Measurements from ENCODE around the gene MSMP. TPM values are rescaled to one million over a fixed set of nuclear protein-coding genes. Genes with fewer than 3 reads are reported as not detected.

MSMP gene, protein sequence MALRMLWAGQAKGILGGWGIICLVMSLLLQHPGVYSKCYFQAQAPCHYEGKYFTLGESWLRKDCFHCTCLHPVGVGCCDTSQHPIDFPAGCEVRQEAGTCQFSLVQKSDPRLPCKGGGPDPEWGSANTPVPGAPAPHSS
- total RNA-seq (1 to 10 TPM in 1 of 2 donors, not detected in 1; 1.1 TPM), polyA plus RNA-seq (ENCODE audit: insufficient read length in 6 of 6) (1 to 10 TPM in 1 of 6 donors, not detected in 5; 1.2 TPM)
- long read RNA-seq, donor 1, partial matches to known transcripts: 0 of 1 reads
- long read RNA-seq, donor 1, other reads (novel, unspliced or antisense): 0 of 1 reads
- long read RNA-seq, donor 2: 0 reads
- long read RNA-seq, donor 3: 0 reads
- long read RNA-seq, donor 4: 0 reads
- long read RNA-seq, donor 5, partial matches to known transcripts: 0 of 1 reads
- long read RNA-seq, donor 5, other reads (novel, unspliced or antisense): 0 of 1 reads
- long read RNA-seq, donor 6, partial matches to known transcripts: 0 of 1 reads
- long read RNA-seq, donor 6, other reads (novel, unspliced or antisense): 0 of 1 reads
- long read RNA-seq, donor 7, partial matches to known transcripts: 0 of 1 reads
- long read RNA-seq, donor 7, other reads (novel, unspliced or antisense): 0 of 1 reads
- long read RNA-seq, donor 8, partial matches to known transcripts: 0 of 3 reads
- long read RNA-seq, donor 8, other reads (novel, unspliced or antisense): 0 of 3 reads
- long read RNA-seq, donor 9: 0 reads
- long read RNA-seq, donor 10, partial matches to known transcripts: 0 of 2 reads
- long read RNA-seq, donor 10, other reads (novel, unspliced or antisense): 0 of 2 reads
- long read RNA-seq, donor 11, partial matches to known transcripts: 0 of 1 reads
- long read RNA-seq, donor 11, other reads (novel, unspliced or antisense): 0 of 1 reads
- long read RNA-seq, donor 12, partial matches to known transcripts: 0 of 1 reads
- long read RNA-seq, donor 12, other reads (novel, unspliced or antisense): 0 of 1 reads

DNA sequence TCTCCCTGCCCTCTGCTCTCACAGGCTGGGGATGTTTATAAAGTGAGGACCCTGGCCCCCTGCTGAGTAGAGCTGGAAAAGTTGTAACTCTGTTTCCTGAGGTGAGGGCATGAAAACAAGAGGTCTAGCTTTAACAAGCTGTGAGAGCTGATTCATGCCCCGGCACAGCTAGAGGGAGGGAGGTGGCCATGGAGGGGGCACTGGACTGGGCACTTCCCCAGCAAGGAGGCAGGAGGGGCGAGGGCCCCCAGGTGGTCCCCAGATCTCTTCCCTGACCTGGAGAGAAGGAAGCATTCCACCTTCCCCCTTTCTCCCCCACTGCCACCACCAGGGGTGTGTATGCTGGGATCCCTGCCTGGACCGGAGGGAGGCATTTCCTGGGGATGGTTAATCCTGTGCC lies at the start of gene MSMP:
TSS of gene MSMP (minus strand) at position 13 of the 400 bp plus-strand sequence. CDS start 147 bp downstream, outside the sequence.
- DNase-seq (no peak), ATAC-seq (no peak)
- TF ChIP-seq, protein P1, sequence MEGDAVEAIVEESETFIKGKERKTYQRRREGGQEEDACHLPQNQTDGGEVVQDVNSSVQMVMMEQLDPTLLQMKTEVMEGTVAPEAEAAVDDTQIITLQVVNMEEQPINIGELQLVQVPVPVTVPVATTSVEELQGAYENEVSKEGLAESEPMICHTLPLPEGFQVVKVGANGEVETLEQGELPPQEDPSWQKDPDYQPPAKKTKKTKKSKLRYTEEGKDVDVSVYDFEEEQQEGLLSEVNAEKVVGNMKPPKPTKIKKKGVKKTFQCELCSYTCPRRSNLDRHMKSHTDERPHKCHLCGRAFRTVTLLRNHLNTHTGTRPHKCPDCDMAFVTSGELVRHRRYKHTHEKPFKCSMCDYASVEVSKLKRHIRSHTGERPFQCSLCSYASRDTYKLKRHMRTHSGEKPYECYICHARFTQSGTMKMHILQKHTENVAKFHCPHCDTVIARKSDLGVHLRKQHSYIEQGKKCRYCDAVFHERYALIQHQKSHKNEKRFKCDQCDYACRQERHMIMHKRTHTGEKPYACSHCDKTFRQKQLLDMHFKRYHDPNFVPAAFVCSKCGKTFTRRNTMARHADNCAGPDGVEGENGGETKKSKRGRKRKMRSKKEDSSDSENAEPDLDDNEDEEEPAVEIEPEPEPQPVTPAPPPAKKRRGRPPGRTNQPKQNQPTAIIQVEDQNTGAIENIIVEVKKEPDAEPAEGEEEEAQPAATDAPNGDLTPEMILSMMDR (IDR thresholded peaks at IDR 0.05): no peak
- no peak within 1 kb of the TSS for H3K4me3 ChIP-seq
- peaks cover 0 to 47% of the 10 kb centered on the region in 2 donors for H3K36me3 ChIP-seq
- intact Hi-C loops (cut with DNase I): no loop called here
- H3K27ac ChIP-seq: no peak within 1 kb of the TSS
- H3K27me3 ChIP-seq: no peaks in the 10 kb centered on the region
- peaks cover 10 to 49% of the 10 kb centered on the region in 2 donors for H3K4me1 ChIP-seq
- no peaks in the 10 kb centered on the region for H3K9me3 ChIP-seq

DNA sequence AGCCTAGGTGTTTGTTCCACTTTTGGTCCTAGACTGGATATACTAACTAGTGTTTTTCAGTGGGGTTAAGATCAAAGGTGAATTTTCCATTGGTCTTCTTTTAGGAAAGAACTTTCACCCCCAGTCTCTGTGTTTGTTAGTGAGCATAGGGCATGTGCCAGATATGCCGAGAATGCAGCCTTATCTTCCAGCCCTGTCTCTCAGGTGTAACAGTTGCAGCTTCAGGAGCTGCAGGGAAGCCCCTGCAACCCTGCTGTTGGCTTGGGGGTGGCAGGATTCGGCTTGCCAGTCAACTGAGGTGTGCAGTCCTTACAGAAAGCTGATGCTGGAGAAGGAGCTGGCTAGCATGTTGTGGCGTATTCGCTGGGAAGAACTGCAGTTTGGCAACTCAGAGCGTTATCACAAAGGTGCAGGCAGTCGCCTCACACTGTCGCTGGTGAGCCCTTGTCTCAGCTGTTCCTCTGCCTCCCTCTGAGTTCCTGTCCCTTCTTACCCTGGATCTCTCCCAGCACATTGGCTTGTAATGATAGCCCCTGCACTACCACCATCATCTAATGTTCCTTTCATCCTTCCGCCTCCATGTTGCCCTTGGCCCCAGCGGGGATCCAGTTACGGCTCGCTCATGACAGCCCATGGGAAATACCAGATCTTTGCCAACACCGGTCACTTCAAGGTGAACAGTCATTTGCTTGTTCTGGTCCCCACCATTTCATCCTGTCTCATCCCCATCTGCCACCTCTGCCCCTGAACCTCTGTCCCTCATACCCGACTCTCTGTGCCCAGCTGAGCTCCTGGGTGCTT lies 47.5 kb upstream of the MSMP start:
- TF ChIP-seq, protein P1 (IDR thresholded peaks at IDR 0.05): no peak
- ATAC-seq (no peak), DNase-seq (no peak)
- no peaks in the 10 kb centered on the region for H3K27me3 ChIP-seq
- no peak overlapping the region for H3K4me3 ChIP-seq
- peaks cover 0 to 33% of the 10 kb centered on the region in 2 donors for H3K36me3 ChIP-seq
- no peaks in the 10 kb centered on the region for H3K9me3 ChIP-seq
- no peaks in the 10 kb centered on the region for H3K4me1 ChIP-seq
- intact Hi-C loops (cut with DNase I): no loop called here
- H3K27ac ChIP-seq: no peak overlapping the region

DNA sequence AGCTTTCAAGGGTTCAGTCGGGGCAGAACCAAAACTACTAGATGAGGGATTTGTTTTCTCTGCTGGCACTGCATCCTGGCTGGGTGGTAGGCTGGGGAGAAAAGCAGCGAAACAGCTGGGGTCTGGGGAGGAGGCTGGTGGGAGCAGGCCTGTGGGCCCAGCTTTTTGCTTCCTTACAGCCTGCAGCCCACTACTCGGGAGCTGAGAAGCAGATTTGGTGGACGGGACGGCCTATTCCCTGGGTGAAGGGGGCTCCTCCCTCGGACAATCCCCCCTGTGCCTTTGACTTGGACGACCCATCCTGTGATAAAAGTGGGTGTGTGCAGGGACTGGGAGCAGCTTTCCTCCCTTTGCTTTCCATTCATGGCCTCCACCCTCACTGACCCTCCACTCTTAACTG lies 46.5 kb upstream of the MSMP start:
- TF ChIP-seq, protein P1 (IDR thresholded peaks at IDR 0.05): no peak
- Histone ChIP-seq H3K36me3 (peaks cover 0 to 23% of the 10 kb centered on the region in 2 donors), H3K9me3 (no peaks in the 10 kb centered on the region), H3K27me3 (no peaks in the 10 kb centered on the region), H3K4me1 (no peaks in the 10 kb centered on the region), H3K4me3 (no peak overlapping the region), H3K27ac (no peak overlapping the region)
- ATAC-seq (no peak), DNase-seq (no peak)
- intact Hi-C loops (cut with DNase I): no loop called here

DNA sequence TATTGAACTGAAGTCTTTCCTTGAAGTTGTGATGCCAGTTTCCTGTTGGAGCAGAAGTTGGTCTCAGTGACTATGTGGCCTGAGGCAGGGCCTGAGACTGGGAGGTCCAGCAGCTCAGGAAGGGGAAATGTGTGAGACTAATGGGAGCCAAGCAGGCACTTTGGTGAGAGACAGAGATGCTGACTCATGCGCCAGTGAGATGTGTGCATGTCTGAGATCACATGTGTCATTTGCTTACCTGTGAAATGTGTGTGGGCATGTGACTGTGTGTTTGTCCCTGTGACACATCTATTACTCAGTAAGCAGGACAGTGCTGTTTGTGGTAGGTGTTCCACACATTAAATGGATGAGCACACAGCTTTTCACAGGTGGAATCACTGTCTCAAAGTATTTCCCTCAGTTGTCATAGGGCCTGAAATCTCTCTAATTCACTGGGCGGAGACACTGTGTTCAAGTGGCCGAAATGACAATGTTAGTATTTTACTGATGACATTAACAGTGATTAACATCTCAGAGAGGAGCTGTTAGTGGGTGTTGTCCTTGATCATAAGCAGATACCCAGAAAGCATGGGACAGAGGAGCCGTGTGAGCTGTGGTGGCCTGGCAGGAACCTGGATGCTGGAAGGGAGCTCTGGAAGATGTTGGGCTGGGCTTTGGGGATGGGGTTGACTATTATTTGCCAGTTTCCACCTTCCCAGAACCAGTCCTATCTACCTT lies 44.7 kb upstream of the MSMP start:
- H3K36me3 ChIP-seq: peaks cover 0 to 19% of the 10 kb centered on the region in 2 donors
- TF ChIP-seq, protein P1 (IDR thresholded peaks at IDR 0.05): no peak
- intact Hi-C loops (cut with DNase I): no loop called here
- peak; percentile 23 for ATAC-seq
- no peak for DNase-seq
- H3K9me3 ChIP-seq: no peaks in the 10 kb centered on the region
- no peak overlapping the region for H3K27ac ChIP-seq
- peaks cover 0 to 2% of the 10 kb centered on the region in 2 donors for H3K4me1 ChIP-seq
- no peak overlapping the region for H3K4me3 ChIP-seq
- no peaks in the 10 kb centered on the region for H3K27me3 ChIP-seq
